Amniotic epithelial cell (primary cell): ENCODE data around the gene TRIM3.

ENCODE experiments used
- DNase-seq: peaks from one replicate; pipeline ENCODE4 v3.0.0-alpha.2; 2010; ENCODE audit warnings: low read depth

The TRIM3 gene

GRCh38 chr11:6401464-6401863, 72.3 kb downstream of the TRIM3 start:
- no peak for DNase-seq

DNA sequence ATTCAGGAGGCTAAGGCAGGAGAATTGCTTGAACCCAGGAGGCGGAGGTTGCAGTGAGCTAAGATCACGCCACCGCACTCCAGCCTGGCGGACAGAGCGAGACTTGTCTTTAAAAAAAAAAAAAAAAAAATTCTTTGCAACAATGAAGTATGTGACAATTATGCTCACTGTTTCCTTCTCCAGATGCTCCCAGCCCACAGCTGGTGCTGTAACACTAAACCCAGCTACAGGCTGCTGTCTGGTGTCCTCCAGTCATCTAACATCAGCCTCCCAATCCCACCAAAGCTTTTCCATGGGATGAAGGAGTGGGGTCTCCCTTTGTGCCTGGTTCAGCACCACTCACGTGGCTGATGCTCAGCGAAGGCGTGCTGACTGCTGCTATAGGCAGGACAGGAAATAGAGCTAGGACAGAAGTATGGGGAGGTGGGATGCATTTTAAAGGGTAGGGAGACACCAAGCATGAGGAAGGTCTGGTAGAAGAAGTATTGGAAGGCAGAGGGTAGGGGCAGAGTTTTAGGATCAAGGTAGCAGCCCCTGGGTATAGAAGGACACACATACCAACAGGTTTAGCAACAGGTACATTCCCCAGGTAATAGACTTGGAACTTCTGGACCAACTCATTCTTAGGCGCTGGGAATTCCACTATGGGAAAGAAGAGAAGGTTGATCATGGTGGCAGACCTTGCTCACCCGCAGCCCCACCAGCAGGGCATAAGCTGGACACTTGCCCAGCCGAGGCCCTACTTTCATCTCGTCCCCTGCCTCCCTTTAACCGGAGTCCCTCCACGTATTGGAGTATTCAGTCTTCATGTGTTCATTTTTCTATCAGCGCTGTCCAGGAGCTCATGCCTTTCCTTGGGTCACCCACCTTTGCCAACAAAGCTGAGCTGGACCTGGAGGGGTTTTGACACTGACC, 73.1 kb downstream of the TRIM3 start:
- no peak for DNase-seq
